NCI-H2196 (cell line): ENCODE results near the gene CNGA3.

Experiments
- DNase-seq: peaks from one replicate; lab custom pipeline; 2025; ENCODE audit not compliant: unreplicated experiment; lab: John Stamatoyannopoulos, UW

Gene CNGA3

DNA sequence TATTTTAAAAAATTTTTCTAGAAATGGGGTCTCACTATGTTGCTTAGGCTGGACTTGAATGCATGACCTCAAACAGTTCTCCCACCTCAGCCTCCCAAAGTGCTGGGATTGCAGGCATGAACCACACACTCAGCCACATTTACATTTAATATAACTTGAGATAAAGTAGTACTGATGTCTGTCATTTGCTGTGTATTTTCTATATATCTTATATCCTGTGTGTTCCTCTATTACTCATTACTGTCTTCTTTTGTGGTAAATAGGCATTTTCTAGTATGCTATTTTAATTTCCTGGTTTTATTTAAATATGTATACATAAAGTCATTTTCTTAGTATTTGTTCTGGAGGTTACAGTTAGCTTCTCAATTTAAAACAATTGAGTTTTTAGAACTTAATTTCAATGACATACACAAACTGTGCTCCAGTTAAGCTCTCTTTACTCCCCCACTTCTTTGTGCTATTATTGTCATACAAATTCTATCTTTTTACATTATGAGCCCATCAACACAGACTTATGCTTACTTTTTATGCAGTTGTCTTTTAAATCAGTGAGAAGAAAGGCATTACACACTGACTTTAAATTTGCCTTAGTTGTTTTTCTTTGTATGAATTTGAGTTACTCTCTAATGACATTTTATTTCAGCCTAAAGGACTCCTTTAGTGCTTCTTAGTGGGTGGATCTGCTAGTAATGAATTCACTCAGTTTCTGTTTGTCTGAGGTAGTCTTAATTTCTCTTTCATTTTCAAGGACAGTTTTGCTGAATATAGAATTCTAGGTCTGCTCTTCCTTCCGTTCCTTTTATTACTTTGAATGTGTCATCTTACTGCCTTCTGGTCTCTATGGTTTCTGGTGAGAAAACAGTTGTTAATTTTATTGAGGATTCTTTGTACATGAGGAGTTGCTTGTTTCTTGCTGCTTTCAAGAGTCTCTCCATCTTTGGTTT lies 92.2 kb downstream of the CNGA3 start:
- DNase-seq = no peak

DNA sequence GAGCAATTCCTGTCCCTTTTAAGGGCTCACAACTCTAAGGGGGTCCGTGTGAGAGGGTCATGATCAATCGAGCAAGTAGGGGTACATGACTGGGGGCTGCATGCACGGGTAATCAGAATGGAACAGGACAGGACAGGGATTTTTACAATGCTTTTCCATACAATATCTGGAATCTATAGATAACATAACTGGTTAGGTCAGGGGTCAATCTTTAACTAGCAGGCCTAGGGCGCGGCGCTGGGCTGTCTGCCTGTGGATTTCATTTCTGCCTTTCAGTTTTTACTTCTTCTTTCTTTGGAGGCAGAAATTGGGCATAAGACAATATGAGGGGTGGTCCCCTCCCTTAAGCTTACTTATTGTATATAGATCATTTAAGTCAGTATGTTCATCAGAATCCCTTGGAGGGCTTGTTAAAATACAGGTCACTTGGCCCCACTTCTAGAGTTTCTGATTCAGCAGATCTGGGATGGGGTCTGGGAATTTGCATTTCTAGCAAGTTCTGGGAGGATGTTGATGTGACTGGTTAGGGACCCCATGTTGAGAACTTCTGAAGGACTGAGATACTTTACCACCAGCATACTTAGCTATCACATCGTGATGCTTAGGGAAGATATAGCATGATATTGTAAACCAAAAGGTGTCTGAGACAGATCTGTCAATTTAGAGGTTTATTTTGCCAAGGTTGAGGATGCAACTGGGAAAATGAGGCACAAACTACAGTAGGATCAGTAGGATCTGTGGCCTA lies 95.6 kb downstream of the CNGA3 start:
- DNase-seq = no peak

GRCh38 chr2:98442488-98442887 lies 96.2 kb downstream of the CNGA3 start:
- no peak for DNase-seq

DNA sequence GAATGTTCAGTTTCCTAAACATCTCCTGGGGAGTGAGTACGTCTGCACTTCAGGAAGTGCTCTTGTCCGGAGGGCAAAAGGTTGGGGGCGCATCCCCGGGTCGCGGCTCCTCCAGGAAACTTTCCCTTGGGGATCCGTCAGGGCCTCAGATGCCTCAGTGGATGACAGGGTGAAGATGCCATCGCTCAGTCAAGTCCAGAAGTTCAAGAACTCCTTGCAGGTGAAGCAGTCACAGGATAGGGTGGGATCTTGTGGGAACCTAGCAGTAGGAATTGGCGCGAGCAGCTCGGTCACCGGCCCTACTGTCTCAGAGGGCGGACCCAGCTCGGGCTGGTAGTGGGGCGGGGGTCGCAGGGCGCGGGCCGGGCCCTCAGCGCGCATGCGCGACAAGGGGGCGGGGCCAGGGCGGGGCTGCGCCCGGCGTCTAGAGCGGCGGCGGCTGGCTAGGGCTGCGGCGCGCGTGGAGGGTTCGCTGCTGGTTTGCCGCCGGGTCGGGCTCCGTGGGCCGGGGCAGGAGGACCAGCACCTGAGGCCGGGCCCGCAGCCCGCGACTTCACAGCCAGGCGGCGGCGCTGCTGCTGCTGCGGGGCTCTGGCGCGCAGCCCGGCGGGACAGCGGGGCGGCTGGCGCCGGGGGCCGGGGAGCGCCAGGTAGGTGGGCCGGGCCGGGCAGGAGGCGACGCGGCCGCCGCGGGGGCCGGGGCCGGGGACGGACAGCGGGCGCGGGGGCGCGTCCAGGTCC lies 98.3 kb downstream of the CNGA3 start, which contains the start of gene INPP4A:
Gene INPP4A, plus strand, starts transcription at position 423 of the 741 bp plus-strand sequence. CDS start 75,191 bp downstream, outside the sequence.
- DNase-seq = peak; percentile 66

DNA sequence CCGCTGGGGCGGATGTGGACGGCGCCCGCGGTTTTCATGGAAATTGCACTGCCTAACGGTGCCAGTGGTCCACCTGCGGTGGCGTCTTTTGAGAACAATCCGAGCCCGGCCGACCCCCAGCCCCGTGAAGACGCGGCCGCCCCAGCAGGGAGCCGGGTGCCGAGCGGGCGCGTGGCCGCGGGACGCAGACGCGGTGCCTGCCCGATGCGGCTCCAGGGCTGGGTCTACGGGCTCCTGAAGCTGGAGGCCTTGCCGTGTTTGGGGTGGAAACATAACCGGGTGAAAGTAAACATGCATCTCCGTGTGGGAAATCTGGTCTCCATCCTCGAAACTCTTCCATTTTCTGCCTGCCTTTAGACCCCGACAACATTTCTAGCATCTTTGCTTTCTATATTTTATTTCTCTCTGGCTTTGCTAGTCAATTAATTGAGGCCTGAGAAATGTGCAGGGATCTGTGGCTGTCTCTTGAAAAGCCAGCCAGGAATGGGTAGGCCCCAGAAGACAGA lies 99.0 kb downstream of the CNGA3 start:
- DNase-seq = no peak

DNA sequence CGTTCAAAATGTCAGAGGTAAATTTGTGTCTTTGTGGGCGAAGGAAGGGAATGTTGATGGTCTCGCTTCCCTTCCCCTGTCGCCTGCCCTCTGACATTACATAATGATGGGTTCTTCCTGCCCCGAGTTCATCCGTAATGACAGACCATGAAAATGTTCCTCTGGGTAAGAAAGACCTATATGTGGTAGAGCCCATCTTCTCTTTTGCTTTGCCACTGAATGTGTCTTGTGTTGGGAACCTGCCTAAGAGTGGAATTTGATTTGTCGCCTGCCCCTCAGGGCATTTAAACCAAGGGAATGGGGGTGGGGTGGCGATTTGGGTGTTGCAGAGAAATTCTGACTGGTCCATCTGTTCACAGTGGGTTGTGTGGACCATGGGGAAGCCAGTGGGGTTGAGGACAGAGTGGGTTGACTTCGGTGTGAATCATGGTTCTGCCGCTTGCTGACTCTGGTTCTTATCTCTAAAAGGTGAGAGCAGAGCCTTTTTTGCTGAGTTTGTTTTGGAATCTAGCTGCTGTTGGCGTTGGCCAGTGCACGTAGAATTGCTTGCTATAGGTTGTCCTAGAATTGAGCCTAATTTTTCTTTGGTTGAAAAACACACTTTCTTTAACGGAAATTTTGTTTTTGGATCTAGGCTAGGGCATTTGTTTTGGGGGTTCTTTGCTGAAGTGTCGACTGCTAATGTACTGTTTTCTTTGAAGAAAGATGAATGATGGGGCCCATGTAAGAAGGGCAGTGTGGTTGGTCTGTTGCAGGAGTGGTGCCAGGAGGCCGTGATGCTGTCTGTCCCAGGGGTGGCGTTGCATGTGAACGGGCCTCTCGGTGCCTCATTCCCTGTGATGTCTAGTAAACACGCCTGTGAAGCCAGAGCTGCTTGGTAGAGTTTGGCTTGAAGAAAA lies 99.7 kb downstream of the CNGA3 start:
- no peak for DNase-seq

DNA sequence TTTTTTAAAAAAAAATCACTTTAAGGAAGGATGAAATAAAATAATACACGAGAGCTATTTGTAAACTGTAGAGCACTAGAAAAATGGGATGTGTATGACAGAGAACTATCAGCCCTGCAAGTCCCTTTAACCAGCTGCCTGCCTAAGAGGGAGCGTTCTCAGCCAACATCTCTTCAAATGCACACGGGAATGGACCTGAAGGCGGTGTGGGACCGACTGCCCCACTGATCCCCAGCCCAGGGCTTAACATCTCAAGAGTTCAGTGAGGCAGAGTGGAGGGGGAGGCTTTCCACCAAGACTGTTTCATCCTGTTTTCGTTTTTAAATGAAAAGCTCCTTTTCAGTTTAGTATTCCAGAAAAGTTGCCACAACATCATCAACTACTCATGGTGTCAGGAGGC lies 100.6 kb downstream of the CNGA3 start:
- no peak for DNase-seq
